HG03280 (cell line): ENCODE measurements around the gene FILIP1.

Experiments used
- ATAC-seq: cut with Tn5 transposase; IDR thresholded peaks from one replicate; pipeline ENCODE4 v1.9.1; 2021; ENCODE audit warnings: mild to moderate bottlenecking, moderate library complexity; ENCODE audit not compliant: unreplicated experiment

FILIP1 gene, protein sequence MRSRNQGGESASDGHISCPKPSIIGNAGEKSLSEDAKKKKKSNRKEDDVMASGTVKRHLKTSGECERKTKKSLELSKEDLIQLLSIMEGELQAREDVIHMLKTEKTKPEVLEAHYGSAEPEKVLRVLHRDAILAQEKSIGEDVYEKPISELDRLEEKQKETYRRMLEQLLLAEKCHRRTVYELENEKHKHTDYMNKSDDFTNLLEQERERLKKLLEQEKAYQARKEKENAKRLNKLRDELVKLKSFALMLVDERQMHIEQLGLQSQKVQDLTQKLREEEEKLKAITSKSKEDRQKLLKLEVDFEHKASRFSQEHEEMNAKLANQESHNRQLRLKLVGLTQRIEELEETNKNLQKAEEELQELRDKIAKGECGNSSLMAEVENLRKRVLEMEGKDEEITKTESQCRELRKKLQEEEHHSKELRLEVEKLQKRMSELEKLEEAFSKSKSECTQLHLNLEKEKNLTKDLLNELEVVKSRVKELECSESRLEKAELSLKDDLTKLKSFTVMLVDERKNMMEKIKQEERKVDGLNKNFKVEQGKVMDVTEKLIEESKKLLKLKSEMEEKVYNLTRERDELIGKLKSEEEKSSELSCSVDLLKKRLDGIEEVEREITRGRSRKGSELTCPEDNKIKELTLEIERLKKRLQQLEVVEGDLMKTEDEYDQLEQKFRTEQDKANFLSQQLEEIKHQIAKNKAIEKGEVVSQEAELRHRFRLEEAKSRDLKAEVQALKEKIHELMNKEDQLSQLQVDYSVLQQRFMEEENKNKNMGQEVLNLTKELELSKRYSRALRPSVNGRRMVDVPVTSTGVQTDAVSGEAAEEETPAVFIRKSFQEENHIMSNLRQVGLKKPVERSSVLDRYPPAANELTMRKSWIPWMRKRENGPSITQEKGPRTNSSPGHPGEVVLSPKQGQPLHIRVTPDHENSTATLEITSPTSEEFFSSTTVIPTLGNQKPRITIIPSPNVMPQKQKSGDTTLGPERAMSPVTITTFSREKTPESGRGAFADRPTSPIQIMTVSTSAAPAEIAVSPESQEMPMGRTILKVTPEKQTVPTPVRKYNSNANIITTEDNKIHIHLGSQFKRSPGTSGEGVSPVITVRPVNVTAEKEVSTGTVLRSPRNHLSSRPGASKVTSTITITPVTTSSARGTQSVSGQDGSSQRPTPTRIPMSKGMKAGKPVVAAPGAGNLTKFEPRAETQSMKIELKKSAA (N-terminal part only)

DNA sequence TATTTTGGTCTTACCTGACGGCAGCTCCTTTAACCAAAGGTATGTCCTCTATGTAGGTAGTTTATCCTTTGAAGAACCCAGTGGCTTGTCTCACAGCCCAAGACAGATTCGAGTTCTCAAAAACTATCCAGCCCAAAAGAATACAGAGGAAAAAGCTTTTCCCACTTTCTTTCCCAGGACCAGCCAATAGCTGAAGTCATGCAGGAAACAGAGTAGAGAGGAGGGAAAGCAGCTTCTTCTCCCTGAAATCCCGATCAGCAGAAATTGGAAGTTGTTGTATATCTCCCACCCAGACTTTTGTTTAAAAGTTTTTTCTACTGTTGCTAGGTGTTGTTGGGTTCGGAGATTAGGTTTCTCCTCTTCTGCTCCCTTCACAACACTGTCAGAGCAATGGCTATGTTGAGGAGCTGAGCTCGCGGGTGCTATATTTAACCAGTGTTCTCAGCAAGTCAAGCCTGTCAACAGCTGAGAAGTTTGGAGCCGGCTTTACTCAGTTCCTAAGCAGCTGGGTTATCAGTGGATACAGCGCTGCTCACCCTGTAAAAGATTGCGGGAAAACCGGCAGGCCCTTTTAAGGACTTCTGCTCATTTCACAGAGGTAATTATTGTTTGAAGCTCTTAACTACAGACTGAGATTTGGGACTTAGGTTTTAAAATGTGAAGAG lies at the start of gene FILIP1:
Gene FILIP1 (minus strand): TSS at position 401 of the 665 bp plus-strand sequence. CDS start 78,828 bp downstream, outside the sequence.
- ATAC-seq, result no peak

DNA sequence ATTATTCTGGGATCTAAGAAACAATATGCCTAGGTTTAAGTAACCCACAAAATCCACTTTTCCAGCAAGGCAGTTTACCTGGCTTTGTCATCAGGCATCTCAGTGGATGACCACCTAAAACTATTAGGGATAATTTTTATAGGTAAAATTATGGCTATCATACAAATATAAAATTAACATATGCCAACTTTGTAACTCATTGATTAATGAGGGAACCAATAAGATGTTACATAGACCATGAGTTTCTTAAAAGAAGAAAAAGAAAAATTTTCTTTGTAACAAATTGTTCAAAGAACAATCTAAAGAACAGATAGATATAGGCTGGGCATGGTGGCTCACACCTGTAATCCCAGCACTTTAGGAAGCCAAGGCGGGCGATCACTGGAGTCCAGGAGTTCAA lies 49.7 kb upstream of the FILIP1 start:
- no peak for ATAC-seq

DNA sequence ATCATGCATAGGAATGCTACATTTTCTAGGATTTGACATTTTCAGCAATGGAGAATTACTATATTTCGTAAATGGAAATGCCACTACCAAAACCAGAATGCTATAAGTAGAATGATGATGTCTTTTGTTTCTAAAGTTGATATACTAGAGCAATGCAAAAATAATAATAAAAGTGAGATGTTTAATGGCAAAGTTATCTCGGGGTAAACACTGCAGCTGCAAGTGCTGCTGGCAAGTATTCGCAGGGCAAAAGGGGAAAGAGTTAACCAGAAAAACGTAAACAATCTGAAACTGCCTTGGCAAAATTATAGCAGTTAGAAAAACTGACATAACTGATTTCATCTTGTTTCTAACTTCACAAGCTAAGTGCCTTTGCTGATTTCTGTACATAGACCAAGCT lies 45.5 kb upstream of the FILIP1 start:
- ATAC-seq, result no peak

DNA sequence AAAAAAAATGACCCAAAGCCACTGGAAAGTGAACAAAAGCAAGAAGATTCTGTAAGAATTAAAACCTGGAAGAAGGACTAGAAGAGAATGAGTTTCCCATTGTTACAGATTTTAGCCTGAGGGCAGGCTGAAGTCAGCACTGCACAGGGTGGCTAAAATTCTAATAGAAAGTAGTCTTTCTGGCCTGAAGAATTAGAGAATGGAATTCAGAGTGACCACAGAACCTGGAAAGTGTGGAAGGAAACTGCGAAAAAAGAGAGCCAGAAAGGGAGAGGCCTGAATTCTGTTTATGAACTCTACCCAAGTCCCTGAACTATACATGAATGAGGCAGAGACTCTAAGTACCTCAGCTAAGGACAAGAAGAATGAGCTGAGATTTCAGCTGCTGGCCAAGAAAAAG lies 38.9 kb upstream of the FILIP1 start:
- ATAC-seq, result no peak

DNA sequence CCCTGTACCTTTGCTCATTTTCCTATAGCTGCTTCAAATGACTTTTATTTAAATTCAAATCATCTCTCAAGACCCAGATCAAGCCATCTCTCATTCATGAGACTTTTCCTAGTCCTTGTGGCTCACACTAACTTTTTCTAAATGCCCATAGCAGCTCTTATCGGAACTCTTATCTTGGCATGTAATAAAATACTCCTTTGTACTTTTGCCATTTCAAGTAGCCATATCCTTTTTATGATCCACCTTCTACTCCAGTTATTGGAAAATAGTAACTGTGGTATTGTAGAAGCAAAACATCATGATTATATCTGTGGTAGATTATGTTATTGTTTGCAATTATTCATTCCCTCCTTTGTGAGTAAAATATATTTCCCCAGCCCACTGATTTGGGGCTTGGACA lies 37.6 kb upstream of the FILIP1 start:
- no peak for ATAC-seq

DNA sequence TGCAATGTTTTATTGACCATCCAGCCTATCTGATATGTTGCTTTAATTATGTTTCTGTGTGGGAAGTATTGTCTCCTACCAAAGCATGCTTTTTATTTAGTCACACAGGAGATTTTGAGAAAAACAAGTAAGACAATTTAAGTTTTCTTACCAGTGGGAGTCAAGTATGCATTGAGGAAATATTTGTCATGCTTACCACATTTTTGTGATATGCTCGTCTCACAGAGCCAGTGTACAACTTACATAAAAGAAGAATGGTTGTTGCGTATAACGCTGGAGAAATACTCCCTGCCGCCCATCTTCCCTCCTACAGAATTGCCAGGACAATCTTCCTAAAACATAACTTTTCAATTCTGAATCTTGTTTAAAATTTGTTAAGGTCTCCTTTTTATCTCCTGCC lies 37.1 kb upstream of the FILIP1 start:
- no peak for ATAC-seq

DNA sequence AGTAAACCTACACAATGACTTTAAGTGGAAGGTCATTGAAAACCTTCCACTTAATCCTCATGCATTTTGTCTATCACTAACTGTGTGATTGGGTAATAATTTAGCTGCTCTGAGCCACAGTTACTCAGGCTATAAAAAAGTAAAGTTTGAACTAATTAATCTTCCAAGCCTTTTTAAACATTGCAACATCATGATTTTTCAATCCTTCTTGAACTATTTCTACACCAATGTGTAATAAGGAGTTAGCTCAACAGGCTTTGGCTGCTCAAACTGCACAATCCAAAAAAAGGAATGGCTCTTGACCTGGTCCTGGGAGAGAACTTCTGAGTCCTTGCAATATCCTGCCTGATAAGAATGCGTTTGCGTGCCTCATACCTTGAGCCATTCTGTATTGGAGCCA lies 34.8 kb upstream of the FILIP1 start:
- no peak for ATAC-seq

DNA sequence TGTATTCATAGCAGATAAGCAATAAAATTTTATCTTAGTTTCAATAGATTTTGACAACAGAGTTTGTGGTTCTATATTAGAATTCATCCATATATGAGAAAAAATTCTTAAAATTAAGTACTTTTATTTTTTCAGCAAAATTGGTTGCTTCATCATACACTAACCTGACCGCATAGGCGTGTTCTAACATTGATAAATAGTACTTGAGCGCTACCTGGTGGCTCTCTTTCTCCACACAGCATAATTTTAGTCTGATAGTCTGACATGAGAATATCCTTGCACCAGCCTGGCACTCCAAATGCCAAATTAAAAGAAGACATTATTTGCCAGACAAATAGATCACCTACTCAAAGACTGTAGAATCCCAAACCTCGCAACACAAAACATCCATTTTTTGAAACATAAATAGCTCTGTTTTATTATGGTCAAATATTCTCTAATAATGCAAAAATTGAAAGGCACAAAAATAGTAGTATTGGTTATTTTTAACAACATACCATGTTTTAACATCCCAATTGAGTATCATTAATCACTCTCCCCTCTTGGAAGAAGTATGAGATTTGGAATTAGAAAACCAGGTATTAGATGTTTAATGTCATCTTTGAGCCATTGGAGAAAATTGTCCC lies 33.0 kb upstream of the FILIP1 start:
- peak; percentile 81 for ATAC-seq

DNA sequence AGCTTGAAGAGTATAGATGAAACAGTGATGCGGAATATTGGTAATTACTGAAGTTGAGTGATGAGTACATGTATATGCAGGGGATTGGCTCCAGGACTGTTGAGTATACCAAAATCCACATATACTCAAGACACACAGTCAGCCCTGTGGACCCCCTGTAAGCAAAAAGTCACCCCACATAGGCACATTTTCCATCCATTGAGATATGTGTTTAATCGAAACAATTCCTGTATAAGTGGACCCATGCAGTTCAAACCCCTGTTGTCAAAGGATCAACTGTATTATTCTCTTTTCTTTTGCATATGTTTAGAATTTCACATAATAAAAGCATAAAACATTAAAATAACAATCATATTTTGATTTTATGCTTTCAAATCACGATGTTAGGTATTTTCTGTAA lies 32.1 kb upstream of the FILIP1 start:
- ATAC-seq, result no peak

DNA sequence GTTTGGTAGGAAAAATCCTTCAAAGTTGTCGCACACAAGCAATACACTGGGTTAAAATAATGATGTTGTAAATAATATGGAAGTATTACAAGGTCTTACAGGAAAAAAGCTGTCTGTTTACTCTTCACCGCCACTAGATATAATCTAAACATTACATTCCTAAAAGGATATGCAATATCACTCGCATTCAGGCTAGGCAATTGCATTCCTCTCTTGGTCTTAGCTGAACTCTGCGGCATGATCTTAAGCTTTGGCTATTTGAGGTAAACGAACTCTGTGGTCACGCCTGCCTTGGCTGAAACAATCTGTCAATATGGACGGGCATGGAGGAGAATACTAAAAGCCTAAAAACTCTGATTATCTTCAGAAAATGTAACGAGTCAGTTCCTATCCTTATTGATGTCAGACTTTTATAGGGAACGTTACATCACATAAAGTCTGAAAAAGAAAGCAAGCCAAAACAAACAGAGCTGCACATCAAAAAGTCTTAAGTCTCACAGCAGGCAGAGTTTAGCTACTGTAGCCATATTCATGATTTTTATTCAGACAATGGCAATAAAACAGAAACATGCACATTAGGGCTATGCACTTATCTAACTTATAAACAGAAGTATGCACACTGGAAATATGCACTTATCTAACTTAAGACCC lies 30.8 kb upstream of the FILIP1 start:
- no peak for ATAC-seq

DNA sequence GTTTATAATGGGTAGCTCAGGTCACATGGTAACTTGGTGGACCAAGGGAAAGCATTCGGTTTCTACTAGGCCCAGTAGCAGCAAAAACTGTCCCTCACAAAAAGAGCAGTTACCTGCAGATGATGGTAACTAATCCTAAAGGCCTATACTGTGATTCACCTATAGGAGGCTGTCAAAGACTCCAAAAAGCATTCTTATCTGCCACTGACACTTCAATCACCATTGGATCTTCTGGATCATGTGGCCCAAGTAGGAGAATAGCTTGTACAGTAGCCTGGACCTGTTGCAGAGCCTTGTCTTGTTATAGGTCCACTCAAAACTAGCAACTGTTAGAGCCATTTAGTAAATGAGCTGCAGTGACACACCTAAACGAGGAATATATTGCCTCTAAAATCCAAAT lies 23.2 kb upstream of the FILIP1 start:
- ATAC-seq, result no peak

DNA sequence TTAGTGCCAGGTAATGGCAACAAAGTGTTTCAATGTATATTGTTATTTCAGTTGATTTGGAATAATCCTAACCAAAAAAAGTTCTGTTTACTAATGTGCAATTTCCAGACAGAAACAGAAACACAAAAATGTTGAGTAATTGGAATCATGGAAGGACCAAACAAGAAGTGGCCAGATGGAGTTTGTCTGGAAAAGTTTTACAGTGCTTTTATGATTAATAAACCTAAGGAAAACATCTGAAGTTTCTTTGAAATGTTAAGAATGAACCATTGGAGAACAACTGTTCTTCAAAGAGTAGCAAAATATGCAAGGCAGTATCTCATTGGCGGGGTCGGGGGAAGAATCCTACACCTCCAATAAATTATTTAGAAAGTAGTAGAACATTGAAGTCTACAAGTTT lies 19.0 kb upstream of the FILIP1 start:
- no peak for ATAC-seq

DNA sequence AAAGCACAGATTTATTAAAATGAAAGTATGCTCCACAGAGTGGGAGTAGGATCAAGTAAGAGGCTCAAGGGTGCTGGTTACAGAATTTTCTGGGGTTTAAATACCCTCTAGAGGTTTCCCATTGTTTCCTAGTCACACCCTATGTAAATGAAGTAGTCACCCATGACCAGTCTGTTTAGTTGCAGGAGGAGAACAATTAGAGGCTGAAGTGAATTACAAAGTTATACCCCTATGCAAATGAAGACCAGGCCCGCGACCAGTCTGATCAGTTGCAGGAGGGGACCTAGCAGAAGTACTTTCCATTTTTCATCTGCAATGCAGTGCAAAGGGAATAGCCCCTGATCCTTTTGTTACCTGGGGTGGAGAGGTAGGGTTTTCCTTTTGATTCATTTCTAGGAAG lies 11.8 kb upstream of the FILIP1 start:
- no peak for ATAC-seq

DNA sequence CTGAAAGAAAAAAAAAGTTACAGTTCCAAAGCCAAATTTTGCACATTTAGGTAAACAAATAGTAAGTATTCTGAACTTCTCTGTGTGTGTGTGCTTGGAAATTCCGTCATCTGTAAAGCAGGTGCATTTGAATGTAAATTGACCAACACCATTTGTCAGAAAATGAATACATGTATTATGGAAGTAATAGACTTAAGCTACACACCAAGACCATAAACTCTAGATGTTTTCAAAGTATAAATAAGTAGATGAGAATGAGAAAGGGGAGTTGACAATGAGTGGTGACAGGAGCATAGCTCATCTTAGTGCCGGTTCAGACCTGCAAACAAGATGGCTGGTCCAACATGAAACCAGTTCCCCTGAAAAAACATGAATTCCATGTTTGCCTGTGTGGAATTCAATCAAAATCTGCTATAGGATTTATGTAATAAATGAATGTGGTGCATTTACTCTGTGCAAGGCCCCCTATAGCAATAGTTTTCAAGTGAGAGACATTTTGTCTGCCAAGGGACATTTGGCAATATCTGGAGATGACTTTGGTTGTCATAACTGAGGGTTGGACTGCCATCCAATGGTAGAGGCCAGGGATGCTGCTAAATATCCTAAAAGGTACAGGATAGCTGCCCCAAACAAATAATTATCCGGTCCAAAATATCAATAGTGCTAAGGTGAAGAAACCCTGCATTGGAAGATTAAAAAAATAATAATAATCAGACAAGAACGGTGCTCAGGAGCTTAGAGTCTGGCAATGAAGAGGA lies 11.0 kb upstream of the FILIP1 start:
- no peak for ATAC-seq

DNA sequence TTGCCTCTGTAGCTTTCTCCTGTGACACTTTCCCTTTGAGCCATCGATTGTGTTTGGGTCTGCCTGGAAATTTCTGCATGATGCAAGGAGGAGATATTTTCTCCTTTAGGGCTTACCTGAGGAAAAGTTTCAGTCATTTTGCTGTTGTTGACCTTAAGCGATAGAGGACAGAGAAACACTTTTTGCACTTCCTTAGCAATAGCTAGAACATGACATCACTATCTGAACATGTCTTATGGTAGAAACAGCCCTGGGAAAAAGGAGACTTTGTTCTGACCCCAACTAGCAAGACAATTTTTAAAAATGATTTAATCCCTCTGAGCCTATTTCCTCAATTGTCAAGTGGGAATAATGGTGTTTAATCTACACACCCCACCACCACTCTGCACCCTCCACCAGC lies 9.7 kb upstream of the FILIP1 start:
- no peak for ATAC-seq

DNA sequence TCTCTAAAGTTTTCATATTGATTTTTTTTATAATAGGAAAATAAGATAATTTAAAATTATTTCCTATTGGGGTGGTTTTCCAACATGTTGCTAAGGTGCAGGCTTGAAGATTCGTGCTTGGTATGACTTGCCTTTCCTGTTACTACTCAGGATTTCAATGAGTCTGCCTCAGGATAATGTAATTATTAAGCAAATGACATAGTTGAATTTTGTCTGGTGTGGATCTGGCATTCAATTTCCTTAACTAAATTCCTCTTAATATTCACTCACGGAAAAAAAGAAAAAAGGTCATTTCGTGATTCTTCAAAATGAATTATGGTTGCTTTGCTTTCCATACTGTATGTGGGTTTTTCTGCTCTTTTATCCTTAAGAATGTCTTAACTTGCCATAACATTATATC lies 9.3 kb upstream of the FILIP1 start:
- ATAC-seq, result no peak

DNA sequence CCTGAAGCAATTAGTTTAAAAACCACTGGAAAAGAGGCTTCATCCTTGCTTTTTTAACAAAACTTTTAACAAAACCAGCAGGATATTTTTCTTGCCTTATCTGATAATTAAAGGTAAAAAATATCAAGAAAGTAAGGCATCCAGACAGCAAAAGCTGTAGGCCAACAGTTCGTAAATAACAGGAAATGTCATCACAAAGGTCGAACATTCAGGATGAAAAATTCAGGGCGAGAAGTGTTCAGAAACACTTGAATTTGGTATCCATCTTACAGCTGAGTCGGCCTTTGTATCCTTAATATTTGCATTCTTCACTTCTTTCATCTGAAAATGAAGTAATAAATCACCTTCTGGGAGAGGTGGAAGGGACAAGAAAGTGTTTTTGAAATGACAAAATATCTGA lies 8.2 kb upstream of the FILIP1 start:
- ATAC-seq, result no peak

DNA sequence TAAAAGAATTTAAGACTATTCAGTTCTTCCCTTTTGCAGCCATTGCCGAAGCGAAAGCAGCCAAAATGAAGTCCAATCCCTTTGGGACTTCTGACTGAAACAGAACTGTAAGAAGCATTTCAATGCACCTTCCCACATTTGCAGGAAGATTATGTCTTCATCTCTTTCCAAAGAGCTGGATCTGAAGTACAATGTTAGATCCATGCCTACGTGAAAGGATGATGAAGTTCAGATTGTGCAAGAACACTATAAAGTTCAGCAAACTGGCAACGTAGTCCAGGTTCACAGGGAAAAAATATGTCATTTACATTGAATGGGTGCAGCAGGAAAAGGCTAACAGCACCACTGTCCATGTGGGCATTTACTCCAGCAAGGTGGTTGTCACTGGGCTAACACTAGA lies 6.0 kb upstream of the FILIP1 start:
- ATAC-seq, result no peak

DNA sequence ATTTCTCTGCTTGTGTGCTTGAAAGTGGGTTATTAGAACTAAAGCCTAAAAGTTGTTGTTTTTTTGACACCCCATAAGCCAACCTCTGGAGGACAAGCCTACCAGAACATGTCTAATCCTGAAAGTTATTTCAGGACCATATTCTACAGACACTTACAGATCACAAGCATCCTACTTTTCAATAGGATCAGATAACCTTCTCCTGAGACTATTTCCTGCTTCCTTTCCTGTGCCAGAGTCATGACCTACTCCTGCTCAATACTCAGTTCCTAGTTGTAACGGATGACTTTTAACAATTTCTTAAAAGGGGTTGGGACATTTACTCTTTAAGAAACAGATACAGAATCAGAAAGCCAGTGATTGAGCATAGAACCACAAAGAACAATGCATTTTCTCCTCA lies 5.3 kb upstream of the FILIP1 start:
- ATAC-seq, result no peak
